Common myeloid progenitor, CD34-positive (primary cell): ENCODE measurements around the gene COL12A1.
A peak's percentile ranks its signal among the peaks of the same experiment; 100 is the strongest.

Source experiments
- CTCF ChIA-PET: fragments of 350-600 bp; sonication (Branson Sonifier 250); formaldehyde crosslinking; loops from one replicate; lab custom pipeline; 2021; ENCODE audit warnings: antibody characterized with exemption; lab: Charles Lee
- POLR2A ChIA-PET: fragments of 350-600 bp; sonication (Branson Sonifier 250); formaldehyde crosslinking; loops from one replicate; lab custom pipeline; 2021; ENCODE audit warnings: antibody characterized with exemption; lab: Charles Lee
- DNase-seq, 3 donors: peaks; one replicate each; pipeline versions ENCODE4 v3.0.0 to v3.0.0-alpha.2; 2013
- H3K27ac ChIP-seq, 2 experiments: 1 replicate in 1 of 2; 2 replicates in 1 of 2; pipeline ENCODE4 v1.7.0; 2013; ENCODE audit warnings: inconsistent platforms in 2 of 2, low read length in 2 of 2, mild to moderate bottlenecking in 2 of 2, low read depth in 1 of 2, moderate library complexity in 1 of 2; ENCODE audit not compliant: severe bottlenecking in 2 of 2, insufficient read depth in 1 of 2, poor library complexity in 1 of 2
- H3K27me3 ChIP-seq, 5 experiments: replicated peaks in 2 of 5; 1 replicate in 3 of 5; 2 replicates in 2 of 5; pipeline versions ENCODE4 v1.6.1 to v1.7.0; 2013; ENCODE audit warnings: low read length in 4 of 5, mild to moderate bottlenecking in 2 of 5, moderate library complexity in 2 of 5, inconsistent platforms in 1 of 5; ENCODE audit not compliant: insufficient read depth in 5 of 5, control insufficient read depth in 4 of 5
- H3K36me3 ChIP-seq, 4 experiments: 1 replicate in 2 of 4; 2 replicates in 2 of 4; pipeline versions ENCODE4 v1.6.1 to v1.7.0; 2013; ENCODE audit warnings: low read length in 3 of 4, control low read depth in 1 of 4, mild to moderate bottlenecking in 1 of 4; ENCODE audit not compliant: control insufficient read depth in 4 of 4, insufficient read depth in 4 of 4
- H3K4me1 ChIP-seq, 4 experiments: 1 replicate in 3 of 4; 2 replicates in 1 of 4; pipeline versions ENCODE4 v1.6.1 to v1.7.1; 2013; ENCODE audit warnings: low read length in 3 of 4, mild to moderate bottlenecking in 3 of 4, control low read depth in 1 of 4, inconsistent platforms in 1 of 4, moderate library complexity in 1 of 4; ENCODE audit not compliant: control insufficient read depth in 4 of 4, insufficient read depth in 4 of 4; ENCODE audit errors: control extremely low read depth in 1 of 4
- H3K4me3 ChIP-seq, 7 experiments: 1 replicate in 4 of 7; 2 replicates in 3 of 7; pipeline versions ENCODE4 v1.5.1 to v1.7.0; 2013; ENCODE audit warnings: mild to moderate bottlenecking in 7 of 7, low read length in 6 of 7, moderate library complexity in 6 of 7, inconsistent platforms in 2 of 7, low read depth in 2 of 7, control low read depth in 1 of 7; ENCODE audit not compliant: insufficient read depth in 4 of 7, control insufficient read depth in 1 of 7; ENCODE audit errors: extremely low read depth in 1 of 7
- H3K9me3 ChIP-seq, 5 experiments: 1 replicate in 4 of 5; 2 replicates in 1 of 5; pipeline versions ENCODE4 v1.6.1 to v1.7.1; 2013; ENCODE audit warnings: low read length in 4 of 5, mild to moderate bottlenecking in 2 of 5, inconsistent platforms in 1 of 5, low read depth in 1 of 5, moderate library complexity in 1 of 5; ENCODE audit not compliant: control insufficient read depth in 4 of 5, insufficient read depth in 2 of 5; ENCODE audit errors: control extremely low read depth in 1 of 5
- WGBS: methylation state at CpG from one replicate; pipeline ENCODE4 v1.1.5; 2013; ENCODE audit not compliant: insufficient coverage; 5-methylcytosine and 5-hydroxymethylcytosine counted together

Gene COL12A1

DNA sequence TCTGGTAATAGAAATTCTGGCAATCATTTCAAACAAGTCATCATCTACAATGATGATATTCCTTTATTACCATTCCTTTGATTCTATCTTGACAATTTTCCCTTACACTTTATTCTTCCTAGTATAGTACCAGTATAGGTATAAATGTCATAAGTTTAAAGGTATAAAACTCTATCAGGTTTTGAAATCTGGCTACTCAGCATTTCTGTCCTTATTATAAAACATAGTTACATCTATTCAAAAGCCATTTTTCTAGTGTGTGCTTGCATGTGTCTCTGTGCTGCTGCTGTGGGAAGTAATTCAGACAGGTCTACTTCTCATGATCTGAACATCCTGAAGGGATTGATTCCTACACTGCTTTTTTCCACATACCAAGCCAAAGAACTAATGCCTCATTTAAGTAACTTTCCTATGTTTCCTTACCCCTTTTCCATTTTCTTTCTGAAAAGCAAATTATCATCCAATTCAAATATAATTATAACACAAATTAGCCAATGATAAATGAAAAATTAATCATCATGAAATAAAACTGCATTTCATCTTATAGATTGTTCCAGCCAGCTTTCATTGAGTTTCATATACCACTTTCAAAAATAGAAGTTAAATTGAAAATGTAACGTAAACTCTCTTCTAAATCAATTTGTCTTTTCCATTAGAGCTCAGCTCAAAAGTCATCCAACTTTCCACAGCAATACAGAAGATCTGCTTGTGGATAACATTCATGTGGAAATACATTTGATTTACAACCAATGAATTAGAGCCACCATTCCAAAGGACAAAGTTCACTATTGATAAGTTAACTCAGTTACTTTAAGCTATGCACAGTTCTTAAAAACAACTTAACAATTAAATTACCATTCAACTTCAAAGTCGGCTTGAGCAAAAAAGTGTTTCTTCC lies 35.9 kb downstream of the COL12A1 start:
- DNase-seq, result no peak
- Histone ChIP-seq H3K9me3 (no peaks in the 10 kb centered on the region), H3K36me3 (no peaks in the 10 kb centered on the region), H3K4me3 (no peak overlapping the region), H3K27me3 (peaks cover 0 to 5% (median 0%) of the 10 kb centered on the region in 5 experiments), H3K27ac (no peak overlapping the region), H3K4me1 (no peaks in the 10 kb centered on the region)
- no CpG with 5 or more reads among the region's 2 CpGs for whole genome bisulfite sequencing
- POLR2A ChIA-PET, result no interaction called here
- CTCF ChIA-PET, result no interaction called here

DNA sequence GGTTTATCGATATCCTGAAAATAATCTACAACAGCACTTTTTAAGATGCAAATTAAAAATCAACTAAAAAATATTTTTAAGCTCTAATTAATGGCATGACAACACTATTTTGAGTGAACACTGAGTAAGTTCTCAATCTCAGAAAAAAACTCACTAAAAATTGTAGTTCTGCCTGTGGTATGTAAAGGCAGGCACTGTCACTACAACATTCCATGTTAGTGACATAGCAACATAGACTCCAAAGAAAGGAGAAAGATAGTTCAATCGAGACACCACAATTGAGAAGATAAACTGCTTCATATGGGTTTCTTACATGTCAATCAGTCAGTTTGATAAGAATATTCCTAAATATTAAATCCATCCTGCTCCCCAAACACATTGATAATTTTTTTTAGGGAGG lies 38.0 kb downstream of the COL12A1 start:
- DNase-seq, result no peak
- H3K27ac ChIP-seq, result no peak overlapping the region
- CTCF ChIA-PET, result no interaction called here

DNA sequence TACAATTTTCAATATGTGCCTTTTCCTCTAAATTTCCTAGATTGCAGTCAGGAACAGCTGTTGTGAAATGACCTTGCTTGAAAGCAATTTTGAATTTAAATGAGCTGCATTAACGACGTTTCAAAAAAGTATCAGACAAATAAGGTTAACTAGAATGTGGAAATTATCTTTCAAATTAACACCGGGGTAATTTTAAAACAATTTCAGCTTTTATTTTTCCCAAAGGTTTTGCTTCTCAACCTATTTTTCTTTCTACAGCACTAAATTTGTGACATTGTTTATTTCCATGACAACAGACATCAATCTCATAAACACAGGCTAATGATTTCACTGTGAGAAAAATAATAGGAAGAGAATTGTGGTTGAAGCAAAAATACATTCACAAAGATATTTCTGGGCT lies 38.5 kb downstream of the COL12A1 start:
- Histone ChIP-seq H3K4me1 (no peaks in the 10 kb centered on the region), H3K4me3 (no peak overlapping the region), H3K9me3 (no peaks in the 10 kb centered on the region), H3K36me3 (no peaks in the 10 kb centered on the region), H3K27me3 (peaks cover 0 to 5% (median 0%) of the 10 kb centered on the region in 5 experiments), H3K27ac (no peak overlapping the region)
- ChIA-PET POLR2A (no interaction called here), CTCF (no interaction called here)
- 100% methylated on average over 1 of the region's 3 CpGs for WGBS
- DNase-seq, result peak in 1 of 3 donors; percentile 2

More for the DNA sequence above, 38.0 kb downstream of the COL12A1 start:
- H3K4me3 ChIP-seq, result no peak overlapping the region
- H3K9me3 ChIP-seq, result no peaks in the 10 kb centered on the region
- WGBS, result no CpG with 5 or more reads among the region's 2 CpGs
- no peaks in the 10 kb centered on the region for H3K36me3 ChIP-seq
- H3K4me1 ChIP-seq, result no peaks in the 10 kb centered on the region
- H3K27me3 ChIP-seq, result peaks cover 0 to 5% (median 0%) of the 10 kb centered on the region in 5 experiments
- POLR2A ChIA-PET, result no interaction called here

- WGBS, result no CpG with 5 or more reads among the region's 2 CpGs
- no peak for DNase-seq
- peaks cover 0 to 5% (median 0%) of the 10 kb centered on the region in 5 experiments for H3K27me3 ChIP-seq
- ChIA-PET CTCF (no interaction called here), POLR2A (no interaction called here)
- H3K9me3 ChIP-seq, result no peaks in the 10 kb centered on the region
- no peak overlapping the region for H3K4me3 ChIP-seq
- H3K36me3 ChIP-seq, result no peaks in the 10 kb centered on the region
- H3K4me1 ChIP-seq, result no peaks in the 10 kb centered on the region
- no peak overlapping the region for H3K27ac ChIP-seq
Observed at GRCh38 chr6:75166773-75167172, 39.1 kb downstream of the COL12A1 start.

GRCh38 chr6:75166236-75166635 lies 39.6 kb downstream of the COL12A1 start:
- no peak for DNase-seq
- H3K27ac ChIP-seq, result no peak overlapping the region
- ChIA-PET POLR2A (no interaction called here), CTCF (no interaction called here)
- 75% methylated on average over 2 of the region's 2 CpGs for WGBS
- no peaks in the 10 kb centered on the region for H3K36me3 ChIP-seq
- no peaks in the 10 kb centered on the region for H3K4me1 ChIP-seq
- no peaks in the 10 kb centered on the region for H3K9me3 ChIP-seq
- H3K27me3 ChIP-seq, result peaks cover 0 to 5% (median 0%) of the 10 kb centered on the region in 5 experiments
- no peak overlapping the region for H3K4me3 ChIP-seq

DNA sequence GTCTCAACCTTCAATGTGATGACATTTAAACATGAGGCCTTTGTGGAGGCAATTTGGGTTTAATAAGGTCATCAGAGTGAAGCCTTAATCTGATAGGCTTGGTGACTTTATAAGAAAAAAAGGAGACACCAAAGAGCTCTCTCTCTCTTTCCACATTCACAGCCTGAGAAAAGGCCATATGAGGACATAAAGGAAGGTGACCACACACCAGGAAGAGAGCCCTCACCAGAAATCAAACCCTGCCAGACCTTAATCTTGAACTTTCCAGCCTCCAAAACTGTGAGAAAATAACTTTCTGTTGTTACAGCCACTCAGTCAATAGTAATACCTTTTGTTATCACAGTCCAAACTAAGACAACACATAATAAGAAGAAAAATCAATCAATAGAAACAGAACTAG lies 47.7 kb downstream of the COL12A1 start:
- ChIA-PET CTCF (no interaction called here), POLR2A (no interaction called here)
- H3K27me3 ChIP-seq, result no peaks in the 10 kb centered on the region
- H3K27ac ChIP-seq, result no peak overlapping the region
- H3K4me3 ChIP-seq, result no peak overlapping the region
- no peak for DNase-seq
- no peaks in the 10 kb centered on the region for H3K36me3 ChIP-seq
- H3K4me1 ChIP-seq, result no peaks in the 10 kb centered on the region
- no peaks in the 10 kb centered on the region for H3K9me3 ChIP-seq

GRCh38 chr6:75157336-75157735 lies 48.5 kb downstream of the COL12A1 start:
- ChIA-PET CTCF (no interaction called here), POLR2A (no interaction called here)
- WGBS, result 60% methylated on average over 1 of the region's 2 CpGs
- Histone ChIP-seq H3K36me3 (no peaks in the 10 kb centered on the region), H3K27me3 (no peaks in the 10 kb centered on the region), H3K27ac (no peak overlapping the region), H3K4me1 (no peaks in the 10 kb centered on the region), H3K4me3 (no peak overlapping the region), H3K9me3 (no peaks in the 10 kb centered on the region)
- no peak for DNase-seq
